GM18951 (cell line): ENCODE measurements around the gene HSD11B1L.

Experiments used
- POLR2A ChIP-seq: IDR thresholded peaks from 4 replicates; pipeline ENCODE4 v1.6.1; 2011; ENCODE audit warnings: mild to moderate bottlenecking; ENCODE audit not compliant: insufficient read length, insufficient read depth; ENCODE audit errors: extremely low read depth
- in situ Hi-C: fragments of 300-500 bp; cut with MboI; formaldehyde crosslinking; loops from one replicate; pipeline ENCODE4 v1.12.0; 2022; ENCODE audit warnings: low sequenced_read_pairs, mixed read lengths, inconsistent platforms; ENCODE audit not compliant: unreplicated experiment

The HSD11B1L gene

GRCh38 chr19:5680437-5681368 lies at the start of gene HSD11B1L, which contains the start of gene MICOS13:
TSS of gene HSD11B1L (plus strand) at chr19:5681027. CDS start at chr19:5684833, 3,806 bp downstream.
TSS of gene MICOS13 (minus strand) at chr19:5680516. CDS start at chr19:5680486, 30 bp downstream.
- in situ Hi-C loops = no loop called here
- TF ChIP-seq POLR2A = peak; percentile 81

GRCh38 chr19:5631567-5632240 lies 49.1 kb upstream of the HSD11B1L start:
- in situ Hi-C loops = no loop called here
- no peak for TF ChIP-seq POLR2A

- in situ Hi-C loops = no loop called here
- no peak for TF ChIP-seq POLR2A
Observed at GRCh38 chr19:5632241-5632612, 48.6 kb upstream of the HSD11B1L start.

- TF ChIP-seq POLR2A = no peak
- in situ Hi-C loops = no loop called here
Observed at GRCh38 chr19:5632657-5633056, 48.2 kb upstream of the HSD11B1L start.

- no peak for TF ChIP-seq POLR2A
Observed at GRCh38 chr19:5635427-5635826, 45.4 kb upstream of the HSD11B1L start.

GRCh38 chr19:5637971-5638370 lies 42.9 kb upstream of the HSD11B1L start:
- TF ChIP-seq POLR2A = no peak
- in situ Hi-C loops = no loop called here

More at GRCh38 chr19:5635427-5635826, 45.4 kb upstream of the HSD11B1L start:
- in situ Hi-C loops = no loop called here

- in situ Hi-C loops = no loop called here
- TF ChIP-seq POLR2A = no peak
Observed at GRCh38 chr19:5641171-5641570, 39.7 kb upstream of the HSD11B1L start.

- TF ChIP-seq POLR2A = no peak
- in situ Hi-C loops = no loop called here
Observed at GRCh38 chr19:5642204-5642603, 38.6 kb upstream of the HSD11B1L start.

- in situ Hi-C loops = no loop called here
- TF ChIP-seq POLR2A = no peak
Observed at GRCh38 chr19:5643060-5643459, 37.8 kb upstream of the HSD11B1L start.

- in situ Hi-C loops = no loop called here
- TF ChIP-seq POLR2A = no peak
Observed at GRCh38 chr19:5644037-5644436, 36.8 kb upstream of the HSD11B1L start.

- in situ Hi-C loops = no loop called here
- no peak for TF ChIP-seq POLR2A
Observed at GRCh38 chr19:5645409-5645808, 35.4 kb upstream of the HSD11B1L start.

GRCh38 chr19:5646703-5647102 lies 34.1 kb upstream of the HSD11B1L start:
- no peak for TF ChIP-seq POLR2A
- in situ Hi-C loops = no loop called here

- TF ChIP-seq POLR2A = no peak
- in situ Hi-C loops = no loop called here
Observed at GRCh38 chr19:5648464-5648863, 32.4 kb upstream of the HSD11B1L start.
